DMS 273 (cell line): Measurements from ENCODE around the gene EFS.

Source experiments
- DNase-seq: peaks from one replicate; lab custom pipeline; 2025; ENCODE audit not compliant: unreplicated experiment; lab: John Stamatoyannopoulos, UW

Gene EFS

DNA sequence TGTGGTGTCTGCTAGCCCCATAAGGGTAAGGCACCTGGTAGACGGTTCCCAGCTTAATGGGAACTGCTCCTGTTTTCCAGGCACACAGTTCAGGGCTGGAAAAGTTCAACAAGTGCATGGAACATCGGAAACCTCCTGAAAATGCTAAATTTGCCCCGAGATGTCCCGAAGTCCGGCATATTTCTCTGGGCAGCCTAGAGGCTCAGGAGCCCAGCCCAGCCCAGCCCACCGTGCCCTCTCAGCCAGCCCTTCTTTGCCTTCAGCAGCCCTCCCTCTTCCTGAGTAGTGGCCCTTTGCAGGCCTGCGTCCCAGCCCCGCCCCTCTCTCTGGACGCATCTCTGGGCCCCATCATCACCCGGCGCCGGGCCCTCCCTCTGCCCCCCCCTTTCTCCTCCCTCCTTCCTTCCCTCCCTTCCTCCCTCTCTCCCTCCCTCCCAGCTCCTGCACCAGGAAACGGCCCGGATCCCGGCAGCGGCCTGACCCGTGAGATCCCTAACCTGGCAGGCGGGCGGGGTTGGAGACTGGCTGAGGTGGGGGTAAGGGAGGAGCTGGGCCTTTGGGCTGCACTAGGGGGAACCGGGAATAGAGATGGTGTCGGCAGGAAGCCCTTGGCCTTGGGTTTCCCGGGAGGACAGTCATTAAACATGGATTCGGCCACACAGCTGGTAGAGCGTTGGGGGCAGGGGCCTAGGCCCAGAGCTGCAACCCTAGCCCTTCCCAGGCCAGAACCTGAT, 58.4 kb downstream of the EFS start, which contains the start of gene BCL2L2:
Gene BCL2L2 (plus strand): TSS at position 422 of the 734 bp plus-strand sequence. CDS start 935 bp downstream, outside the sequence.
- peak; percentile 95 for DNase-seq
